Skin epidermis (tissue), 12 donors: Measurements from ENCODE around the gene PA2G4.

Experiments
- H3K27ac ChIP-seq, 21 experiments: fragments of 200-600 bp; sonication (generic) in 11 of 21; one replicate each; pipeline ENCODE4 v1.5.0; 2020; ENCODE audit warnings: mild to moderate bottlenecking in 3 of 21, inconsistent platforms in 2 of 21, moderate library complexity in 2 of 21
- H3K4me3 ChIP-seq, 7 experiments: fragments of 200-600 bp; sonication (generic) in 2 of 7; one replicate each; pipeline ENCODE4 v1.5.0; 2020; ENCODE audit warnings: inconsistent platforms in 2 of 7, mild to moderate bottlenecking in 2 of 7, moderate library complexity in 1 of 7

PA2G4 gene

GRCh38 chr12:56097738-56098137 is 6.6 kb upstream of the PA2G4 start:
- H3K27ac ChIP-seq = no peak overlapping the region
- H3K4me3 ChIP-seq = no peak overlapping the region

- Histone ChIP-seq H3K27ac (no peak overlapping the region), H3K4me3 (no peak overlapping the region)
These were observed 5.8 kb upstream of the PA2G4 start for GRCh38 chr12:56098592-56098991.

- H3K4me3 ChIP-seq = no peak overlapping the region
These were observed 4.6 kb upstream of the PA2G4 start for GRCh38 chr12:56099787-56100186.

DNA sequence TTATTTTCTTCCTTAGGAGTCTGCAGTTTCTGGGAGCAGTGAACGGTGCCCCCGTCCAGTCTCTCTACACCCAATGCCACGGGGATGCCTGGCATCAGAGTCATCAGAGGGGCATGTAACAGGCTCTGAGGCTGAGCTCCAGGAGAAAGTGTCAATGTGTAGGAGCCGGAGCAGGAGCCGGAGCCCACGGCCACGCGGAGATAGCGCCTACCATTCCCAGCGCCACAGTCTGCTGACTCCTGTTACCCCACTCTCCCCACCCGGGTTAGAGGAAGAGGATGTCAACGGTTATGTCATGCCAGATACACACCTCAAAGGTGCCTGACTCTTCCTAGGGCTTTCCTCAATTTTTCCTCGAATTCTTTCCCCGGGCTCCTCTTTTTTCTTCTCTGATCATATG is 3.3 kb upstream of the PA2G4 start:
- Histone ChIP-seq H3K4me3 (no peak overlapping the region), H3K27ac (peak overlapping the region in 3 of 21 experiments; percentile 93 to 94 (median 94))

More at GRCh38 chr12:56099787-56100186, 4.6 kb upstream of the PA2G4 start:
- H3K27ac ChIP-seq = peak overlapping the region in 2 of 21 experiments; percentile 16 to 32

GRCh38 chr12:56102683-56103065 is 1.7 kb upstream of the PA2G4 start:
- H3K4me3 ChIP-seq = peak overlapping the region in 1 of 7 experiments; percentile 62
- peak overlapping the region in 12 of 21 experiments; percentile 8 to 98 (median 92) for H3K27ac ChIP-seq

GRCh38 chr12:56103066-56103711 is 1.2 kb upstream of the PA2G4 start:
- Histone ChIP-seq H3K4me3 (peak overlapping the region in 6 of 7 experiments; percentile 55 to 89 (median 61)), H3K27ac (peak overlapping the region in 20 of 21 experiments; percentile 66 to 98 (median 90))

GRCh38 chr12:56103823-56104108 is 593 bp upstream of the PA2G4 start:
- Histone ChIP-seq H3K27ac (peak overlapping the region in 20 of 21 experiments; percentile 66 to 98 (median 90)), H3K4me3 (peak overlapping the region; percentile 55 to 89 (median 62))

DNA sequence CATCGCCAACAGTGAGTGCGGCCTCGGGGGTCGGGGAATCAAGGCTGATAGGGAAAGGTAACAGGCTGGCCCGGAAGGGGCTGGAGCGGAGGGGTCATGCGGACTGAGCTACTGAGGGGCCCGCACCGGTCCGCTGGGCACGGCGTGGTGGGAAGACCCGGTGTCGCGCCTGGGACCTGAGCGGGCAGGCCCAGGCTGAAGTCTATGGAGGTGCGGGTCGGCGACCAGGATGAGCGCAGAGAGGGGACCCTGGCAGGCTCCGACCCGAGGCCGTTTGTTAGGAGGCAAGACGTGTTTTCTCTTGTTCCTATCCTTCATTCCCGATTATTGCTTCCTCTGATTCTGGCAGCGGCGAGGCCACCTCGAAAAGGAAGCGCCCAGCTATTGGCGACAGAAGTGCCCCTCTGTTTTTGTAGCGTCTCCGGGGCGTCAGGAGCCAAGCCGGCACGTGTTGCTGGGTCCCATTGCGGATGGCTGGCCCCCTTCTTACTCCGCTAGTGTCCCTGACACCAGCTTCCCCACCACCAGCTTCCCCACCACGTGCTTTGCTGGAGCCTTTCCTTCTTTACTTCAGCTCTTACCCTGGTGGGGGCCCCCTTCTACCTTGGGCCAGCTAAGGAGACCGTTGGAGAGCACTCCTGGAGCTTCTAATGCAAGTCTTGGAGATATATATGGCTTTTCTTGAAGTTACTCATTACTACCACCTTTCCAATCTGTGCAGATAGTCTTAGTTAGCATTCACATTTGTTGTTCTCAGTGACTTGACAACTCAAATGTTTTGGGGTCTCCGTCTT is 653 bp downstream of the PA2G4 start:
- Histone ChIP-seq H3K27ac (peak overlapping the region; percentile 65 to 98 (median 90)), H3K4me3 (peak overlapping the region; percentile 55 to 89 (median 62))

GRCh38 chr12:56105609-56105902 is 1.2 kb downstream of the PA2G4 start:
- H3K4me3 ChIP-seq = peak overlapping the region; percentile 55 to 89 (median 62)
- peak overlapping the region in 17 of 21 experiments; percentile 66 to 98 (median 91) for H3K27ac ChIP-seq

GRCh38 chr12:56107242-56107641 is 2.9 kb downstream of the PA2G4 start:
- H3K4me3 ChIP-seq = no peak overlapping the region

GRCh38 chr12:56110571-56110970 is 6.2 kb downstream of the PA2G4 start:
- H3K27ac ChIP-seq = peak overlapping the region in 8 of 21 experiments; percentile 5 to 59 (median 36)
- no peak overlapping the region for H3K4me3 ChIP-seq

More at GRCh38 chr12:56107242-56107641, 2.9 kb downstream of the PA2G4 start:
- peak overlapping the region in 2 of 21 experiments; percentile 1 to 95 for H3K27ac ChIP-seq

- no peak overlapping the region for H3K4me3 ChIP-seq
- H3K27ac ChIP-seq = peak overlapping the region in 3 of 21 experiments; percentile 17 to 92 (median 90)
These were observed 9.7 kb downstream of the PA2G4 start for GRCh38 chr12:56114084-56114483.

GRCh38 chr12:56115329-56115728 is 11.0 kb downstream of the PA2G4 start:
- Histone ChIP-seq H3K4me3 (peak overlapping the region; percentile 59 to 86 (median 76)), H3K27ac (peak overlapping the region in 19 of 21 experiments; percentile 83 to 96 (median 92))

DNA sequence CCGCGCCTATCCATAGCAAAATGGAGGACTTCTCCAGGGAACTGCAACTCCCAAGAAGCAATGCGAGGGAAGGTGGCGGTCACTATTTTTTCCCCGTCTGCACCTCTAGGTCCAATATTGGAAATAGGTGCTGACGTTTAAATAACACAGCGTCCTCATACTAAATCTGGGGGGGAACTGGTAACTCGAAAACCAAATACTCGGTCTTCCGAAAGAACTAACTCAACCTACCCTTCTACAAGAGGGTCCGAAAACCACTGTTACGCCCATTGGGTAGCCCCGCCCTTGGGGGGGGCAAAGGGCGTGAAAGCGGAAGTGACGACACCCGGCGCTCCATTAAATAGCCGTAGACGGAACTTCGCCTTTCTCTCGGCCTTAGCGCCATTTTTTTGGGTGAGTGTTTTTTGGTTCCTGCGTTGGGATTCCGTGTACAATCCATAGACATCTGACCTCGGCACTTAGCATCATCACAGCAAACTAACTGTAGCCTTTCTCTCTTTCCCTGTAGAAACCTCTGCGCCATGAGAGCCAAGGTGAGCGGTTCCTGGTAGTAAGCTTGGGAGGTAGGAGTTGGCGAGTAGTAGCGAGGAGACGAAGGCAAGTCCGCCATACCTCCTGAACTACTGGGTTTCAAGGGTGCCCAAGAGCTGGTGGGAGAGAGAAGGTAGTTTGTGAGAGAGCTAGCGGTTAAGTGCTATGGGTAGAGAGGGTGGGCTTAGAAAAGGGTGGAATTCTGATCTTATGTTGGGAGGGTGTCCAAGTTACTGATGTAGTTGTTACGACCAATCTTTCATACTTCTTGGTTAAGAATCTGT is 12.1 kb downstream of the PA2G4 start, which contains the start of gene RPL41:
TSS of gene RPL41 (plus strand) at position 367 of the 815 bp plus-strand sequence.
- H3K4me3 ChIP-seq = peak within 1 kb of the TSS; percentile 59 to 86 (median 76)
- H3K27ac ChIP-seq = peak within 1 kb of the TSS; percentile 75 to 96 (median 92)

GRCh38 chr12:56117082-56117706 is 12.8 kb downstream of the PA2G4 start:
- Histone ChIP-seq H3K4me3 (peak overlapping the region; percentile 59 to 86 (median 76)), H3K27ac (peak overlapping the region; percentile 46 to 96 (median 92))

DNA sequence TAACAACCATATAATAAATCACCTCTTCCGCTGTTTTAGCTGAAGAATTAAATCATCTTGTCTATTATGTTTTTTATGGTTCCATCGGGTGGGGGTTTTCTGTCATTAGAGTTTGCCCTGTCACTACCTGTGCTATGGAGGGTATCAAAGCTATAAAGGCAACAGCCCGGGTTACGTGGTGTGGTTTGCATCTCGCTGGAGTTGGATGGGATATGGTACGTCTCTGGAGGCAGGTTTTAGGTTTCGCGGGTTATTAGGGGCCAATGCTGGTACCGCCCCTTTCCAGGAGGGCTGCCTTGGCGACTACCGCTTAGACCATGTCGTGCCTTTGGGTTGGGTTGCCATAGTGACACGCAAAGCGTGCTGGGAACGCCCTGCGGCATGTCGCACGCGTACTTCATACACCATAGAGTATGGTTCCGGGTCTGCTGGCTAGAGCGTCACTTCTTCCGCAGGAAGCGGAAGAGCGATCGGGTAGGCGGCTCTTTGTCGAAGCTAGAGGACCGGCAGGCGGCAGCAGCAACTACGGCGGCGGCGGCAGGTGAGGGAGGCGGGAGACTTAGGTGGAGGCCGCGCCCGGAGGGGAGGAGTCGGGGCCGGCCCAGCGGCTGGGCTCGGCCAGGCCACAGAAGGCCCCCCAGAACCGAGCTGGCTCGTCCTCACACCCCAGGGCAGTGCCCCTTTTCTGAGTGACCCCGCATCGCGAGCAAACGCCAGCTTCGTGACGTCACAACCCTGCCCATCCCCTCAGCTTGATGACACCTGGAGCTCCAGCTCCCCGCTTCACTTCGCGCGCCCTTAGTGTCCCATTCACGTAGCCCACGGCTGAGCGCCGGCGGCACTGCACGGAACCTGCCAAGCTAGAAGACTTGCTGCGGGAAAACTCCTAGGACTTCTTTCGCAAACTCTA is 13.7 kb downstream of the PA2G4 start, which contains the start of gene ZC3H10:
TSS of gene ZC3H10 (plus strand) at position 489 of the 910 bp plus-strand sequence. CDS start 2,297 bp downstream, outside the sequence.
- Histone ChIP-seq H3K27ac (peak within 1 kb of the TSS; percentile 66 to 96 (median 92)), H3K4me3 (peak within 1 kb of the TSS; percentile 59 to 86 (median 76))

- Histone ChIP-seq H3K27ac (peak overlapping the region in 20 of 21 experiments; percentile 75 to 92 (median 87)), H3K4me3 (peak overlapping the region; percentile 59 to 86 (median 76))
These were observed 14.5 kb downstream of the PA2G4 start for GRCh38 chr12:56118688-56119357.

GRCh38 chr12:56119361-56119796 is 15.0 kb downstream of the PA2G4 start:
- Histone ChIP-seq H3K27ac (peak overlapping the region in 13 of 21 experiments; percentile 29 to 92 (median 89)), H3K4me3 (peak overlapping the region in 4 of 7 experiments; percentile 72 to 86 (median 80))
